Tibial nerve (tissue), 4 donors: ENCODE results near the gene NRN1L. TPM values are rescaled to one million over a fixed set of nuclear protein-coding genes. Genes with fewer than 3 reads are reported as not detected.
"Not testable (repeated sequence)": the region's sequence is repeated elsewhere in the genome, so short reads cannot be mapped to it uniquely, and the experiment has no call there.

Experiments used
- DNase-seq, 2 donors: peaks; one replicate each; pipeline ENCODE4 v3.0.0-alpha.2; 2019; ENCODE audit warnings: low spot score in 2 of 2
- H3K27ac ChIP-seq, 4 donors: fragments of 200-600 bp; sonication (generic) in 3 of 4; one replicate each; pipeline ENCODE4 v1.5.1; 2017 to 2019; ENCODE audit warnings: mild to moderate bottlenecking in 1 of 4
- H3K27me3 ChIP-seq, 2 donors: fragments of 200-600 bp; sonication (generic) in 1 of 2; one replicate each; pipeline versions ENCODE4 v1.5.1 to v1.6.0; 2017 to 2019
- H3K36me3 ChIP-seq, 3 donors: fragments of 200-600 bp; sonication (generic); one replicate each; pipeline ENCODE4 v1.5.1; 2018 to 2019
- H3K4me1 ChIP-seq, 4 donors: fragments of 200-600 bp; sonication (generic) in 3 of 4; one replicate each; pipeline ENCODE4 v1.5.1; 2017 to 2019
- H3K4me3 ChIP-seq, 4 donors: fragments of 200-600 bp; sonication (generic) in 3 of 4; one replicate each; pipeline ENCODE4 v1.5.1; 2017 to 2019; ENCODE audit warnings: mild to moderate bottlenecking in 1 of 4, moderate library complexity in 1 of 4
- H3K9me3 ChIP-seq, 4 donors: fragments of 200-600 bp; sonication (generic) in 3 of 4; one replicate each; pipeline ENCODE4 v1.5.1; 2017 to 2019
- EP300 ChIP-seq, 2 donors: sonication (generic); formaldehyde crosslinking; IDR thresholded peaks; one replicate each; pipeline ENCODE4 v1.6.1; 2017; ENCODE audit warnings: antibody characterized with exemption in 2 of 2, mild to moderate bottlenecking in 1 of 2
- POLR2A ChIP-seq, 2 donors: fragments of 450-650 bp; IDR thresholded peaks; one replicate each; pipeline ENCODE4 v1.6.1; 2017; ENCODE audit warnings: antibody characterized with exemption in 2 of 2, mild to moderate bottlenecking in 2 of 2, moderate library complexity in 2 of 2
- WGBS, 2 donors: methylation state at CpG; one replicate each; pipeline ENCODE4 v1.1.5; 2018; 5-methylcytosine and 5-hydroxymethylcytosine counted together
- total RNA-seq, 4 donors: library from RNA; depleted of rRNA; stranded (reverse); fragments of >200 nt; gene quantifications; one replicate each; pipeline ENCODE4 v1.1.0, GENCODE V29; 2016
- TF ChIP-seq, protein P1 (sequence below), 5 experiments: fragments of 200-600 bp in 3 of 5; fragments of 450-650 bp in 2 of 5; sonication (generic) in 3 of 5; IDR thresholded peaks; one replicate each; pipeline ENCODE4 v1.5.1; 2016 to 2019; ENCODE audit warnings: antibody characterized with exemption in 5 of 5, mild to moderate bottlenecking in 3 of 5, moderate library complexity in 2 of 5

Gene NRN1L
- 10 to 100 TPM in 1 of 4 donors, 1 to 10 TPM in 3; 2.0 to 15.1 (median 3.9) TPM for total RNA-seq

DNA sequence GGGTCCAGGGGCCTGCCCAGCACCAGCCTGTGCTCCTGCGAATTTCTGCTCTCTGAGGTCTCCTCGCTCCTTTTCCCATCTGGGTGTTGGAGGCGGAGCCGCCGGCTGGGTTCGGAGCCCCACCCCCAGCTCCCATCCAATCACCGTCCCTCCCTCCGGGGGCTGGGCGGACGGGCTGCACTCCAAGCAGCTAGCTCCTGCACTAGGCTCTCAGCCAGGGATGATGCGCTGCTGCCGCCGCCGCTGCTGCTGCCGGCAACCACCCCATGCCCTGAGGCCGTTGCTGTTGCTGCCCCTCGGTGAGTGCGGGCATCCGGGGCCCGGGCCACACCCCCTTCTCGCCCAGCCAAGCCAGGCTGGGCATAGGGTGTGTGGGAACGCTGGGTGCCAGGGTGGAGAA, at the start of gene NRN1L:
Gene NRN1L (plus strand): TSS at position 202 of the 400 bp plus-strand sequence. CDS start 19 bp downstream, at position 221.
- WGBS, 2 donors = 16 to 24% methylated on average over 19 to 22 of the region's 22 CpGs
- peaks cover 4 to 63% (median 27%) of the 10 kb centered on the region in 3 donors for H3K36me3 ChIP-seq
- peak within 1 kb of the TSS in 1 of 4 donors; percentile 28 for H3K4me3 ChIP-seq
- no peaks in the 10 kb centered on the region for H3K9me3 ChIP-seq
- H3K27ac ChIP-seq = peak within 1 kb of the TSS; percentile 60 to 79 (median 68)
- no peaks in the 10 kb centered on the region for H3K27me3 ChIP-seq
- peaks cover 0 to 16% (median 7%) of the 10 kb centered on the region in 4 donors for H3K4me1 ChIP-seq
- TF ChIP-seq, protein P1, sequence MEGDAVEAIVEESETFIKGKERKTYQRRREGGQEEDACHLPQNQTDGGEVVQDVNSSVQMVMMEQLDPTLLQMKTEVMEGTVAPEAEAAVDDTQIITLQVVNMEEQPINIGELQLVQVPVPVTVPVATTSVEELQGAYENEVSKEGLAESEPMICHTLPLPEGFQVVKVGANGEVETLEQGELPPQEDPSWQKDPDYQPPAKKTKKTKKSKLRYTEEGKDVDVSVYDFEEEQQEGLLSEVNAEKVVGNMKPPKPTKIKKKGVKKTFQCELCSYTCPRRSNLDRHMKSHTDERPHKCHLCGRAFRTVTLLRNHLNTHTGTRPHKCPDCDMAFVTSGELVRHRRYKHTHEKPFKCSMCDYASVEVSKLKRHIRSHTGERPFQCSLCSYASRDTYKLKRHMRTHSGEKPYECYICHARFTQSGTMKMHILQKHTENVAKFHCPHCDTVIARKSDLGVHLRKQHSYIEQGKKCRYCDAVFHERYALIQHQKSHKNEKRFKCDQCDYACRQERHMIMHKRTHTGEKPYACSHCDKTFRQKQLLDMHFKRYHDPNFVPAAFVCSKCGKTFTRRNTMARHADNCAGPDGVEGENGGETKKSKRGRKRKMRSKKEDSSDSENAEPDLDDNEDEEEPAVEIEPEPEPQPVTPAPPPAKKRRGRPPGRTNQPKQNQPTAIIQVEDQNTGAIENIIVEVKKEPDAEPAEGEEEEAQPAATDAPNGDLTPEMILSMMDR (IDR thresholded peaks at IDR 0.05) = no peak
- TF ChIP-seq POLR2A (IDR thresholded peaks at IDR 0.05) = peak in 1 of 2 donors; percentile 53
- peak; percentile 46 to 49 for TF ChIP-seq EP300 (IDR thresholded peaks at IDR 0.05)
- peak; percentile 86 to 89 for DNase-seq

DNA sequence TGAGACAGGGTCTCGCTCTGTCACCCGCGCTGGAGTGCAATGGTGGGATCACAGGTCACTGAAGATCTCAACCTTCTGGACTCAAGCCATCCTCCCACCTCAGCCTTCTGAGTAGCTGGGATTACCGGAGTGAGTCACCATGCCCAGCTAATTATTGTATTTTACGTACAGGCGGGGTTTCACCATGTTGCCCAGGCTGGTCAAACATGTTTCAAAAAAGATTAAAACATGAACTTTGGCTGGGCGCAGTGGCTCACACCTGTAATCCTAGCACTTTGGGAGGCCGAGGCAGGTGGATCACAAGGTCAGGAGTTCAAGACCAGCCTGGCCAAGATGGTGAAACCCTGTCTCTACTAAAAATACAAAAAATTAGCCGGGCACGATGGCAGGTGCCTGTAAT, 47.5 kb upstream of the NRN1L start:
- 91 to 98% methylated on average over 10 of the region's 10 CpGs for WGBS, 2 donors
- not testable (repeated sequence) for H3K27ac ChIP-seq, DNase-seq, H3K4me3 ChIP-seq, H3K9me3 ChIP-seq, H3K36me3 ChIP-seq, H3K27me3 ChIP-seq
- peaks cover 0 to 23% (median 12%) of the 10 kb centered on the region in 4 donors for H3K4me1 ChIP-seq

DNA sequence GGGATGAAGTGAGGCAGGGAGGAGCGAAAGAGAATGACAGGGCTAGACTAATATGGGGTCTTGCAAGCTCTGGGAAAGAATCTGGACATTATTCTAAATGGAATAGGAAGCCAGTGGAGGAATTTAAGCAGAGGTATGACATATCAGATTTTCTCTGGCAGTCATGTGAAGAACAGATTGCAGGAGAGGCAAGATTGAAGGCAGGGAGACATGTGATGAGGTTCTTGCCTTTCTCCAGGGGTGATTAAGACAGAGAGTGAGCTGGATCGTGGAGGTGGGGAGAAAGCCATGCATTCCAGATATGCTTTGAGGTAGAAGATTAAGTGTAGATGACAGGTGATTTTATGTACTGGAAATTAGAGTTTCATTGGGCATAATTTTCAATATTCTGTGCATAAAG, 46.9 kb upstream of the NRN1L start:
- no peak overlapping the region for H3K4me3 ChIP-seq
- 84 to 85% methylated on average over 2 of the region's 2 CpGs for WGBS, 2 donors
- H3K27me3 ChIP-seq = no peaks in the 10 kb centered on the region
- H3K4me1 ChIP-seq = peaks cover 0 to 17% (median 11%) of the 10 kb centered on the region in 4 donors
- H3K27ac ChIP-seq = no peak overlapping the region
- H3K9me3 ChIP-seq = no peaks in the 10 kb centered on the region
- no peaks in the 10 kb centered on the region for H3K36me3 ChIP-seq
- no peak for TF ChIP-seq EP300 (IDR thresholded peaks at IDR 0.05)
- no peak for TF ChIP-seq POLR2A (IDR thresholded peaks at IDR 0.05)
- TF ChIP-seq, protein P1 (IDR thresholded peaks at IDR 0.05) = no peak
- DNase-seq = no peak

DNA sequence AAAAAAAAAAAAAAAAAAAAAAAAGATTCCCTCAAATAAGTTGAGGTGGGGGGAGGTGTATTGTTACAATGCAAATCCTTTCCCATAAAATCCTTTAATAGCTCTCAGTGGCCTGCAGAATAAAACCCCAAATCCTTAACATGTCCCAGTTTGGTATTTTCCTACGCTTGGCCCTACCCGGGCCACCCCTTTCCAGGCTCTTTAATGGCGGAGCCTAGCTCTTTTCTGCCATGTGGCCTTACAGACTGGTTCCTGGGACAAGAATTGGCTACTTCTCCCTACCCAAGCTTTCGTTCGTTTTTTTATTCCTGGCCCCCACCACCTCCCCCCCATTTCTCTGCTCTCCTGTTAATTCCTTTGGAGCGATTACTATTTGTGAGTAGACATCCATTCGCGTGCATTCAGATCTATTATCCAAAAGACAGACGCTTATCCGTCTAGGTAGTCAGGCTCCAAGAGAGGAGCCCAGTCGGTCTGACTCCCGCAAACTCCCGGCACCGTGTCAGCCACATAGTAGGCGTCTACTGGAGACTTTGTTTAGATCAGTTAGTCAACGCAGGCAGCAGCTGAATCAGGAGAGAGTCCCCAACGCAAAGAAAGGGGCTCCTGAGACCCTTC, 43.4 kb upstream of the NRN1L start:
- no peak for TF ChIP-seq POLR2A (IDR thresholded peaks at IDR 0.05)
- no peak for TF ChIP-seq EP300 (IDR thresholded peaks at IDR 0.05)
- TF ChIP-seq, protein P1 (IDR thresholded peaks at IDR 0.05) = no peak
- Histone ChIP-seq H3K9me3 (no peaks in the 10 kb centered on the region), H3K27ac (peak overlapping the region; percentile 97 to 100 (median 99)), H3K4me1 (peaks cover 0 to 41% (median 36%) of the 10 kb centered on the region in 4 donors), H3K36me3 (no peaks in the 10 kb centered on the region), H3K4me3 (peak overlapping the region; percentile 51 to 100 (median 72)), H3K27me3 (no peaks in the 10 kb centered on the region)
- DNase-seq = no peak
- WGBS, 2 donors = 48 to 49% methylated on average over 15 to 17 of the region's 17 CpGs

DNA sequence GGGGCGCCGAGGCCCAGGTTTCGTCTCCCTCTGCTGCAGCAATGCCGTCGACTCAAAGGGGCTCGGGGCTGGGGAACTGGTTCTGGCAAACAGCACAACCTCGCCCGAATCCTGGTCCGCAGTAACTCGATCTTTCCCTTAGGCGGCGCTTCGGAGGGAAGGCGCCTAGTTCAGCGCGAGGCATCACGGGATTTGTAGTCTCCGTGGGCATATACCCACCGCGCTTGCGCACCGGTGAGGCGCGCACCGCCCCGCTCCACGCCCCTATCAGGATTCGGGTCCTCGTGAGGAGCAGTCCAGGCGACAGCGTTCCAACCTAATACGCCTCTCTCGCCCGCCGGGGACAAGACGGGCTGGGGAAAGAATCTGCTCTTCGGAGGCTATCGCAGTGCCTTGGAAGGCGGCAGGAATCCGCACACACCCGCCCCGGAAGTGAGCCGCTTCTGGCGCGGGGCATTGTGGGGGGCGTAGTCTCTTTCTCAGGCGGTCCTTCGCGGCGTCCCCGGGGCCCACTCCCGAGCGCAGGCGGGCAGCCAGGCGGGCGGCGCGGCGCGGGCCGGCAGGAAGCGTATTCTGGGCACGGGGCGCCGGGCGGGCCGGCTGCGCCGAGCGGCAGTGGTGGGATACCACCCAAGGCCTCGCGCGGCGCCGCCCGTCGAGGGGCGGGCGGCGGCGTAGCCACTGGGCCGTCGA, 42.7 kb upstream of the NRN1L start, which contains the start of gene THAP11:
Gene THAP11 (plus strand): TSS at position 505 of the 693 bp plus-strand sequence. CDS start 235 bp downstream, outside the sequence.
- TF ChIP-seq EP300 (IDR thresholded peaks at IDR 0.05) = peak; percentile 61 to 63
- TF ChIP-seq, protein P1 (IDR thresholded peaks at IDR 0.05) = peak; percentile 88 to 97 (median 93)
- peak; percentile 33 to 71 for TF ChIP-seq POLR2A (IDR thresholded peaks at IDR 0.05)
- DNase-seq = peak; percentile 86 to 95
- peak within 1 kb of the TSS; percentile 51 to 100 (median 72) for H3K4me3 ChIP-seq
- peaks cover 0 to 41% (median 36%) of the 10 kb centered on the region in 4 donors for H3K4me1 ChIP-seq
- no peaks in the 10 kb centered on the region for H3K36me3 ChIP-seq
- 0% methylated on average over 13 to 61 of the region's 83 CpGs for WGBS, 2 donors
- no peaks in the 10 kb centered on the region for H3K27me3 ChIP-seq
- no peaks in the 10 kb centered on the region for H3K9me3 ChIP-seq
- peak within 1 kb of the TSS; percentile 97 to 100 (median 99) for H3K27ac ChIP-seq
